22Rv1 (cell line): ENCODE data around the gene ARMC9.
"Not testable (repeated sequence)": the region's sequence is repeated elsewhere in the genome, so short reads cannot be mapped to it uniquely, and the experiment has no call there.

Experiments
- H3K27ac ChIP-seq: fragments of 450-650 bp; 2 replicates; pipeline ENCODE4 v1.5.1; 2017
- ZFX ChIP-seq: fragments of 450-650 bp; IDR thresholded peaks from 2 replicates; pipeline ENCODE4 v1.6.1; 2017; ENCODE audit warnings: antibody characterized with exemption, borderline replicate concordance
- TF ChIP-seq, protein P1 (sequence below): fragments of 450-650 bp; IDR thresholded peaks from 2 replicates; pipeline ENCODE4 v1.5.1; 2017; ENCODE audit warnings: mild to moderate bottlenecking

The ARMC9 gene

DNA sequence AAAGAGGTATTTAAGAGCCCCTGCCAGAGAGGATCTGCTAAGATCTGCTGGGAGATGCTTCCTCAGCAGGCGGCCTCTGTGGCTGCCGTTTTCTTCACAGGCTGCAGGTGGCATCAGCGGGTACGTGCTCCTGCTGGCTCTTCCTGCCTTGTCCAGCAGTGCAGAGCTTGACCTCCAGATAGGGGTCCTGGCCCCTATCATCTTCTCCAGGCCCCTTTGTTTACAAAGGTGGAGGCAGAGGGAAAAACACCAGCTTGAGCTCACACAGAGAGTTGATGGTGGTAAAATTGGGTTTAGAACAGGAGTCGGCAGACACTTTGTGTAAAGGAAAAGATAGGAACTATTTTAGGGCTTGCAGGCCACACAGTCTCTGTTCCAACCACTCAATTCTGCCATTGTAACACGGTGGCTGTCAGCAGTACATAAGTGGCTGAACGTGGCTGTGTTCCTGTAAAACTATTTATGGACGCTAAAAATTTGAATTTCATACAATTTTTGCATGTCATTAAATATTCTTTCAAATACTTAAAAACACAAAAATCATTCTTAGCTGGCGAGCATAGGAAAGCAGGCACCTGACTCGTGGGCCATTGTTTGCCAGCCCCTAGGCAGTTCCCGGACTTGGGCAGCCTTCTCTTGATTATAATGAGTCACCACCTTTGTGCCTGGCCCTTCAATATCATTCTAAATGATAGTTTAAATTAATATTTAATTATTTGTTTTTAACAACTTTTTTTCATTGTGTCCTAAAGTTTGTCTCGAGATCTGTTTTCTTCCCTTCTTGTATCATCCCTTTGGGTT lies 98.9 kb downstream of the ARMC9 start:
- TF ChIP-seq, protein P1, sequence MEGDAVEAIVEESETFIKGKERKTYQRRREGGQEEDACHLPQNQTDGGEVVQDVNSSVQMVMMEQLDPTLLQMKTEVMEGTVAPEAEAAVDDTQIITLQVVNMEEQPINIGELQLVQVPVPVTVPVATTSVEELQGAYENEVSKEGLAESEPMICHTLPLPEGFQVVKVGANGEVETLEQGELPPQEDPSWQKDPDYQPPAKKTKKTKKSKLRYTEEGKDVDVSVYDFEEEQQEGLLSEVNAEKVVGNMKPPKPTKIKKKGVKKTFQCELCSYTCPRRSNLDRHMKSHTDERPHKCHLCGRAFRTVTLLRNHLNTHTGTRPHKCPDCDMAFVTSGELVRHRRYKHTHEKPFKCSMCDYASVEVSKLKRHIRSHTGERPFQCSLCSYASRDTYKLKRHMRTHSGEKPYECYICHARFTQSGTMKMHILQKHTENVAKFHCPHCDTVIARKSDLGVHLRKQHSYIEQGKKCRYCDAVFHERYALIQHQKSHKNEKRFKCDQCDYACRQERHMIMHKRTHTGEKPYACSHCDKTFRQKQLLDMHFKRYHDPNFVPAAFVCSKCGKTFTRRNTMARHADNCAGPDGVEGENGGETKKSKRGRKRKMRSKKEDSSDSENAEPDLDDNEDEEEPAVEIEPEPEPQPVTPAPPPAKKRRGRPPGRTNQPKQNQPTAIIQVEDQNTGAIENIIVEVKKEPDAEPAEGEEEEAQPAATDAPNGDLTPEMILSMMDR: peak; percentile 82
- TF ChIP-seq ZFX: no peak
- no peak overlapping the region for H3K27ac ChIP-seq

DNA sequence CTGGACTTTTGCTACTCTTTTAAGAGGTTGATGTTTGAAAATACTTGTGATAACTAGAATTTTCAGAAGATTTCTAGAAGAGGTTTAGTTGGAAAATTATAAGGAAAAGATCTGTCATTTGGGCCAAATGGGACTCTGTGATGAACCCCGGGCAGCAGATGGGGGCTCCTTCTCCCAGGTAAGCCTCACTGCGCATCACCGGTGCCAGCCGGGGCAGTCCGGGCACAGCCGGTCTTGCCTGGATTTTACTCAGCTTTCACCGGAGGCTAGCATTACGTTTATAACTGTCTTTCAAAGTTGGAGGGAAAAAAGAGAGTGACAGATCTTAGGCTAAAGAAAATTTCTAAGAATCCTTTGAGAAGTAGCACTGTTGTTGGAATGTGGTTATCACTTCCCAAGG lies 99.7 kb downstream of the ARMC9 start:
- no peak overlapping the region for H3K27ac ChIP-seq
- no peak for TF ChIP-seq ZFX
- TF ChIP-seq, protein P1: no peak

DNA sequence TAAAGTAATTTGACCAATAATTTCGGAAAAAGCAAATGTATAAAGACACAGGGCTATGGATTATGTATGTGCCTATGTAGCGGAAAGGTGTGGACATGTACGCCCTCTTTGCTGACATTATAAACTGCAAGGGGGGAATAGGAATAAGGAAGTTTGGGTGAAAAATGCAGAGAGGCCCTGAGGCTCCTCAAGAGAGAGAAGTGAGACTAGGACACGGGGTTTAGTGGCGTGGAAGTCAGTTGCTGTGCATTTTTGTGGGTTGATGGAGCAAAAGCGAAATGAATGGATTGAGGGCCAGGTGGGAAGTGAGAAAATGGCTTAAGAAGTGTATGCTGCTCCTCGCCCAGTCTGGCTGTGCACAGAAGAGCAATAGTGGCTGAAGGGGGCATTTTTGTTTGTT lies 100.8 kb downstream of the ARMC9 start:
- H3K27ac ChIP-seq: no peak overlapping the region
- TF ChIP-seq ZFX: no peak
- TF ChIP-seq, protein P1: no peak

DNA sequence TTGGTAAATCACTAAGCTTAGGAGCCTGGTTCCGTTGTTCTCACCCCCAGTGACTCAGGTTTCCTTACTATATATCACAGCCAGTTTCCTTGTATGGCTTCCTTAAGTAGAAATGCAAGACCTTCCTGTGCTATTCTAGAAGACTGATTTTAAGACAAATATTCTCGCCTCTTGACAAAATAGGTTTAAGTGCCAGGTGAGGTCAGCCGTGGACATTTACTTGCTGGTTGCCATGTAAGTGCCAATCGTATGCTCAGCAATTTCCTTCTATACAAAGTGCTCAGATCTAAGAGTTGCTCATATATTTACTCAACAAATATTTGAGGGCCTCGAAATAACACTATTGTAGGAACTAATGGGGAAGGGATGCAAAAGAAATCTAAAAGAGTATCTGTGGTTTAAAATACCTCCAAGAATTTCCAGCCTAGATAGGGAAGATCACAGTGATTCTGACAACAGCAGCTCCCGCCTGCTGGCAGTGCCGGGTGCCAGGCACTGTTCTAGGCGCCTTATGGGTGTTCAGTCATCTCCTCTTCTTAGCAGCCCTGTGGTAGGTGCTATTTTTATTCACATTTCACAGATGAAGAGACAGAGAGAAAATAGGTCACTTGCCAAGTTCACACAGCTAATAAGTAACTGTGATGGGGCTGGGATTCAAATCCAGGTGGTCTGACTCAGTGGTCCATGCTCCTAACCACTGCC lies 101.7 kb downstream of the ARMC9 start:
- no peak overlapping the region for H3K27ac ChIP-seq
- no peak for TF ChIP-seq ZFX
- TF ChIP-seq, protein P1: no peak

DNA sequence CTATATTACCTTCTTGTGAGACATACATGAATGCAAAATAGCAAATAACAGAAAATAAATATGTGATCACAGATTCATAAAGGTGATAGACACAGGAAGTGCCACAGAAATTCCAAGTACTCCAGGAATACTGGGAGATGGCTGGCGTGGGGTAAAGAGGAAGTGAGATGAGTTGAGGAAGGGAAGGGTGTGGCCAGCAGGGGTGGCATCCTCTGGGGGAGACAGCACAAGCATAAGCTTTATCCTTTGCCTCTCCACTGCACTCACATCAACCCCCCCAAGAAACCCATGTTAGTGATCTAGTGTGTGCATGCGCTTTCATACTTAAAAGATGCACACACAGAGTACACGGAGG lies 102.3 kb downstream of the ARMC9 start:
- no peak overlapping the region for H3K27ac ChIP-seq
- TF ChIP-seq ZFX: no peak
- TF ChIP-seq, protein P1: no peak

DNA sequence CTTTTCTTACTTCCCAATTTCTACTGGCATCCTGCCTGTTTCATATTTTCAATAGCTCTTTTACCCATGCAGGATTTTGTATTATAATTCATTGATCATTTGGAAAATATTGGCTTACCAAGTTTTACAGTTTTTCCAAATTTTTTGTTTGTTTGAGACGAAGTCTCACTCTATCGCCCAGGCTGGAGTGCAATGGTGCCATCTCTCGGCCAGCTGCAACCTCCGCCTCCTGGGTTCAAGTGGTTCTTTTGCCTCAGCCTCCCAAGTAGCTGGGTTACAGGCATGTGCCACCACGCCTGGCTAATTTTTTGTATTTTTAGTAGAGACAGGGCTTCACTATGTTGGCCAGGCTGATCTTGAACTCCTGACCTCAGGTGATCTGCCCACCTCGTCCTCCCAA lies 105.8 kb downstream of the ARMC9 start:
- H3K27ac ChIP-seq: not testable (repeated sequence)

DNA sequence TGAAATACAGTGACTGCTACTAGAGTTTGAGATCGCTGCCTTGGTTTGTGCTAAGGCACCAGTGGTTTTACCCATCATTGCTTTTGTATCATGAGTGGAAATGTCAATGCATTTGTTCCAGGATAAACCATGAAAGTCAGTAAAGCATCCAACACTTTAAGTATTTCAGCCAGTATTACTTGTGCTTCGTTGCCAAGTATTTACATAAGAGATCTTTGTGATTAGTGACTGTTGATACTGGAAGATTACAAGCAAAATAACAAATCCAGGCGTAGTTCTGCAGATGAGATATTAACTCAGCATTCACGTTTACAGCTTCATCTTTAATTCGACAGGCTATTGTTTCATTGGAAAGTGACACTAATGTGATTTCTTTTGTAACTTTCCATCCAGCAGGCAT lies 106.8 kb downstream of the ARMC9 start:
- TF ChIP-seq, protein P1: no peak
- TF ChIP-seq ZFX: no peak
- H3K27ac ChIP-seq: no peak overlapping the region
